DND-41 (cell line): ENCODE measurements around the gene HEY2.
A peak's percentile ranks its signal among the peaks of the same experiment; 100 is the strongest.

Experiments used
- ATAC-seq: fragments of 200-7000 bp; cut with Tn5 transposase; 3 replicates; pipeline ENCODE4 v1.9.1; 2021; ENCODE audit warnings: low read depth; ENCODE audit not compliant: insufficient read depth
- DNase-seq: peaks from one replicate; pipeline ENCODE4 v3.0.0-alpha.2; 2020
- H2AFZ ChIP-seq: 2 replicates; pipeline ENCODE4 v1.6.0; 2012; ENCODE audit warnings: low read depth, low read length
- H3K27ac ChIP-seq: 2 replicates; pipeline ENCODE4 v1.5.1; 2012; ENCODE audit warnings: low read length, inconsistent platforms
- H3K27me3 ChIP-seq: fragments of 200-600 bp; sonication (generic); 2 replicates; pipeline ENCODE4 v1.6.0; 2012; ENCODE audit warnings: low read length, mild to moderate bottlenecking, inconsistent platforms; ENCODE audit not compliant: insufficient read depth, poor library complexity
- H3K36me3 ChIP-seq: 2 replicates; pipeline ENCODE4 v1.5.1; 2012; ENCODE audit warnings: low read length, inconsistent platforms; ENCODE audit not compliant: insufficient read depth
- H3K4me1 ChIP-seq: 2 replicates; pipeline ENCODE4 v1.5.1; 2012; ENCODE audit warnings: mild to moderate bottlenecking, low read length; ENCODE audit not compliant: insufficient read depth
- H3K4me2 ChIP-seq: 2 replicates; pipeline ENCODE4 v1.6.0; 2012; ENCODE audit warnings: mild to moderate bottlenecking, moderate library complexity, low read length, inconsistent platforms; ENCODE audit not compliant: insufficient read depth
- H3K4me3 ChIP-seq, 2 experiments: fragments of 200-600 bp in 1 of 2; shearing (Covaris generic) in 1 of 2; 2 replicates each; pipeline ENCODE4 v1.5.1; 2012 to 2016; ENCODE audit warnings: inconsistent platforms in 2 of 2, low read length in 2 of 2, mild to moderate bottlenecking in 2 of 2, low read depth in 1 of 2, moderate library complexity in 1 of 2
- H3K79me2 ChIP-seq: 2 replicates; pipeline ENCODE4 v1.6.0; 2012; ENCODE audit warnings: low read length, inconsistent platforms; ENCODE audit not compliant: insufficient read depth
- H3K9ac ChIP-seq: 2 replicates; pipeline ENCODE4 v1.6.0; 2012; ENCODE audit warnings: low read depth, mild to moderate bottlenecking, inconsistent platforms, low read length, moderate library complexity
- H3K9me3 ChIP-seq: 2 replicates; pipeline ENCODE4 v1.5.1; 2012; ENCODE audit warnings: low read length, moderate library complexity, mild to moderate bottlenecking, inconsistent platforms; ENCODE audit not compliant: insufficient read depth, severe bottlenecking
- H4K20me1 ChIP-seq: 2 replicates; pipeline ENCODE4 v1.6.0; 2012; ENCODE audit warnings: low read length; ENCODE audit not compliant: insufficient read depth
- CTCF ChIP-seq: IDR thresholded peaks from 2 replicates; pipeline ENCODE4 v1.5.1; 2012; ENCODE audit warnings: borderline replicate concordance, low read length, moderate library complexity, mild to moderate bottlenecking; ENCODE audit not compliant: poor library complexity, severe bottlenecking; ENCODE audit errors: extremely low read depth
- EZH2 ChIP-seq: IDR thresholded peaks from 3 replicates; pipeline ENCODE4 v1.6.1; 2012; ENCODE audit warnings: borderline replicate concordance, low read depth, mild to moderate bottlenecking, moderate library complexity, low read length, inconsistent platforms; ENCODE audit not compliant: severe bottlenecking

The HEY2 gene

DNA sequence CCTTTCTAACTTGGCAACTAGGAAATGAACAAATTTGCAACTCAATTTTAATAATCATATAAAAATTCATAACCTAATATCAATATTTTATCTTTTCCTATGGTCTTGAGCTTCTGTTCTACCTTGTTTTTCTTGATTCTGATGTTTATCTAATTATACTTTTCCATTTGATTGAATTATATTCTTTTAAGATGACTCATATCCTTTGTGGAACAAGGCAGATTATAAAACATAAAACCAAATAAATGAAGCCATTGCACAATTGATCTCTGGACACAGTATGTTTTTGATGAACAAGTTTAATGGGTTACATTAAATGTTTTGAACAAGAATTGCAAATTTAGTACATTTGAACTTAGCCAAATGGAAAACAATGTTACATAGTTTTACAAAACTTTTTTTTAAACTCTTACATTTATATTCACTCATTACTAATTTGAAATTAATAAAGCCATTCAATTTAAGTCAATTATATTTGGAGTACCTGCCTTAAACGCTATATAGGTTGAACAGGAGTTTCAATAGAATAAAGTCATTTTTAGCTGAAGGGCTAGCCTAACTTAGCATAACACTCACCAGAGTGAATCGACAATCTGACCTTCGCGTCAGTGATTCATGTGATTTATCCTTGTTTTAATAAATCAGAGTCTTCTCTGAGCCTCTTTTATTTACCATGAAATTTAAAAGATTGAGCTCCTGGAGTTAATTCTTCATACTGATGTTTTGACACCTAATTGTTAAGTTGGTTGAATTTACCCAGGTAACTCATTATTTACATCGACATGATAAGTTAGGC is 45.1 kb downstream of the HEY2 start:
- Histone ChIP-seq H3K9ac (no peak overlapping the region), H3K9me3 (no peaks in the 10 kb centered on the region), H3K36me3 (peaks cover 3% of the 10 kb centered on the region; the same call in 1 of the 2 replicates), H3K79me2 (peaks cover 59% of the 10 kb centered on the region), H3K4me2 (no peak overlapping the region), H4K20me1 (peaks cover 4% of the 10 kb centered on the region; the same call in 1 of the 2 replicates), H3K4me3 (no peak overlapping the region), H2AFZ (no peak overlapping the region), H3K4me1 (peaks cover 38% of the 10 kb centered on the region), H3K27me3 (no peaks in the 10 kb centered on the region), H3K27ac (no peak overlapping the region)
- no peak for ATAC-seq
- DNase-seq = no peak
- no peak for TF ChIP-seq EZH2
- no peak for TF ChIP-seq CTCF

- peaks cover 4% of the 10 kb centered on the region; the same call in 1 of the 2 replicates for H4K20me1 ChIP-seq
- no peak overlapping the region for H2AFZ ChIP-seq
- peaks cover 60% of the 10 kb centered on the region for H3K79me2 ChIP-seq
- H3K9me3 ChIP-seq = no peaks in the 10 kb centered on the region
- H3K36me3 ChIP-seq = peaks cover 3% of the 10 kb centered on the region; the same call in 1 of the 2 replicates
- TF ChIP-seq CTCF (no peak), EZH2 (no peak)
- H3K27ac ChIP-seq = no peak overlapping the region
- H3K4me2 ChIP-seq = no peak overlapping the region
- H3K9ac ChIP-seq = no peak overlapping the region
- peaks cover 31% of the 10 kb centered on the region for H3K4me1 ChIP-seq
- no peak for ATAC-seq
- H3K4me3 ChIP-seq = no peak overlapping the region
- H3K27me3 ChIP-seq = no peaks in the 10 kb centered on the region
- no peak for DNase-seq
Measured at GRCh38 chr6:125795301-125795700, 45.9 kb downstream of the HEY2 start.

DNA sequence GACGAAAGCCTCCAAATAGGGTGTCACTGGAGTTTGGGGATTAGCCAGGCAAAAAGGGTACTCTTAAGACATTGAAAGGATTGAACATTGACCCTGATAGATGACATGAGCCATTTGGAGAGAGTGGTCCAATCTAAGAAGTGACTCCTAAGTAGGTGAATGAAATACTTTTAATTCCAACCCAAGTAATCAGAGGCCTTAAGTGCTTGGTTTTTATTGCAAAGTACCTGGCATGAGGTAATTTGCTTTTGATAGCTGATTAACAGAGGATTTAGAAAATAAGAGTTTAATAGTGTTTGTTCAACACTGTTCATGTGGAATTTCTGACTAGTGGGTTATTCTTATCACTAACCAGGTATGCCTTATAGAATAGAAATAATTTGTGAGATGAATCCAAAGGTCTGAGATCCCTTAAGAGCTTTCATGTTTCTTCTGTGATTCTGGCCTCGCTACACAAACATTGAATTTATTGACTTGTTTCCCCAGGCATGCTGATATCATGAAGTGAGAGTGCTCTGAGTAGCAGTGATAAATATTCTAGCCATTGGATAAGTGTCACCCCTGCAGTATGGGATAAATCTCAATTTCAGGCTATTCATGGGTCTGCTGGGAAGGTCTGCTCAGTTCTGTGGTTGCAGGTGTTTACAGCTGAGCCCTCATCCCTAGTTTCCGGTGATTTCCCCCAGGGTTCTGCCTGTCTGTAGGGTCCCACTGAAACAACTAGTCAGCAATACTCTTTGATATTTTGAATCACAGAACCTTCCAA is 47.9 kb downstream of the HEY2 start:
- peaks cover 50% of the 10 kb centered on the region for H3K79me2 ChIP-seq
- no peak overlapping the region for H3K27ac ChIP-seq
- no peak overlapping the region for H3K9ac ChIP-seq

More for the DNA sequence above, 47.9 kb downstream of the HEY2 start:
- Histone ChIP-seq H3K27me3 (no peaks in the 10 kb centered on the region), H3K9me3 (no peaks in the 10 kb centered on the region), H3K36me3 (peaks cover 3% of the 10 kb centered on the region; the same call in 1 of the 2 replicates), H3K4me2 (no peak overlapping the region), H3K4me1 (peaks cover 25% of the 10 kb centered on the region), H4K20me1 (peaks cover 4% of the 10 kb centered on the region; the same call in 1 of the 2 replicates), H2AFZ (no peak overlapping the region), H3K4me3 (no peak overlapping the region)
- DNase-seq (peak; percentile 23), ATAC-seq (peak; percentile 83)
- TF ChIP-seq CTCF = no peak
- TF ChIP-seq EZH2 = no peak
